HepG2 (cell line): Measurements from ENCODE around the gene CARD19. TPM values are rescaled to one million over a fixed set of nuclear protein-coding genes. Genes with fewer than 3 reads are reported as not detected.
A peak's percentile ranks its signal among the peaks of the same experiment; 100 is the strongest.

Experiments
- JDP2 ChIP-seq: sonication (generic); formaldehyde crosslinking; IDR thresholded peaks from 2 replicates; pipeline ENCODE4 v1.8.1; 2022; ENCODE audit warnings: missing genetic modification reagents, borderline replicate concordance
- NR2F1 ChIP-seq, 2 experiments: fragments of 450-650 bp in 1 of 2; formaldehyde crosslinking in 1 of 2; IDR thresholded peaks; 2 replicates each; pipeline versions ENCODE4 v1.5.0 to v1.6.1; 2016 to 2020; ENCODE audit warnings: mild to moderate bottlenecking in 1 of 2, missing compliant biosample characterization in 1 of 2, missing genetic modification reagents in 1 of 2, moderate library complexity in 1 of 2
- PPARG ChIP-seq: conservative IDR thresholded peaks from 2 replicates; pipeline ENCODE4 v1.6.1; 2016; ENCODE audit warnings: missing biosample characterization, missing genetic modification reagents
- SRSF4 ChIP-seq: fragments of 200-400 bp; formaldehyde crosslinking; IDR thresholded peaks from one replicate; pipeline ENCODE4 v1.6.1; 2018; ENCODE audit warnings: mild to moderate bottlenecking, low read depth, low read length, moderate library complexity; ENCODE audit not compliant: poor library complexity, severe bottlenecking
- XRCC5 ChIP-seq: fragments of 200-400 bp; formaldehyde crosslinking; optimal IDR thresholded peaks from 2 replicates; pipeline ENCODE3; 2017; ENCODE audit warnings: mild to moderate bottlenecking, low read length
- YEATS2 ChIP-seq: sonication (generic); formaldehyde crosslinking; IDR thresholded peaks from 2 replicates; pipeline ENCODE4 v1.4.0; 2020; ENCODE audit warnings: missing genetic modification reagents, borderline replicate concordance
- ZNF530 ChIP-seq: sonication (generic); formaldehyde crosslinking; IDR thresholded peaks from 2 replicates; pipeline ENCODE4 v1.5.0; 2020; ENCODE audit warnings: low read depth, mild to moderate bottlenecking, missing genetic modification reagents
- ZNF782 ChIP-seq: sonication (generic); formaldehyde crosslinking; IDR thresholded peaks from 2 replicates; pipeline ENCODE4 v1.4.0; 2020; ENCODE audit warnings: missing genetic modification reagents, mild to moderate bottlenecking, borderline replicate concordance
- polyA plus RNA-seq, 8 experiments: library from polyadenylated mRNA; depleted of rRNA in 3 of 8; stranded (reverse) in 7 of 8; unstranded in 1 of 8; fragments of >200 nt; fragmentation: Illumina TruSeq in 4 of 8; extraction: Trizol in 4 of 8; gene quantifications; 2 replicates each; pipeline versions ENCODE4 v1.2.1 to v1.2.3, GENCODE V29; 2011 to 2016; ENCODE audit warnings: low read depth in 4 of 8, missing spikeins in 1 of 8, mixed read lengths in 1 of 8; ENCODE audit not compliant: insufficient read depth in 1 of 8
- total RNA-seq, 5 experiments: library from RNA; depleted of rRNA; stranded (reverse); fragments of >200 nt; fragmentation: Illumina TruSeq; extraction: Trizol; gene quantifications; 2 replicates each; pipeline ENCODE4 v1.2.3, GENCODE V29; 2016; ENCODE audit warnings: low read depth in 1 of 5
- TF ChIP-seq, protein P1 (sequence below): sonication (generic); formaldehyde crosslinking; IDR thresholded peaks from 2 replicates; pipeline ENCODE4 v1.5.0; 2020; ENCODE audit warnings: mild to moderate bottlenecking, missing genetic modification reagents, borderline replicate concordance
- TF ChIP-seq, protein P2 (sequence below): sonication (generic); formaldehyde crosslinking; IDR thresholded peaks from 2 replicates; pipeline ENCODE4 v1.9.0; 2022; ENCODE audit warnings: low read depth, missing genetic modification reagents
- TF ChIP-seq, protein P3 (sequence below): sonication (generic); formaldehyde crosslinking; IDR thresholded peaks from 2 replicates; pipeline ENCODE4 v1.5.0; 2020; ENCODE audit warnings: mild to moderate bottlenecking, missing genetic modification reagents
- TF ChIP-seq, protein P4 (sequence below): sonication (generic); formaldehyde crosslinking; IDR thresholded peaks from 2 replicates; pipeline ENCODE4 v1.4.0; 2020; ENCODE audit warnings: mild to moderate bottlenecking, missing genetic modification reagents, borderline replicate concordance
- TF ChIP-seq, protein P5 (sequence below): sonication (generic); formaldehyde crosslinking; IDR thresholded peaks from 2 replicates; pipeline ENCODE4 v1.5.0; 2020; ENCODE audit warnings: missing genetic modification reagents

Gene CARD19
- total and polyA plus RNA-seq, 2 of the 13 experiments (the other 11 are each of a cell fraction or from before 2014, with no cell fraction given), result 18.4 to 47.2 TPM

DNA sequence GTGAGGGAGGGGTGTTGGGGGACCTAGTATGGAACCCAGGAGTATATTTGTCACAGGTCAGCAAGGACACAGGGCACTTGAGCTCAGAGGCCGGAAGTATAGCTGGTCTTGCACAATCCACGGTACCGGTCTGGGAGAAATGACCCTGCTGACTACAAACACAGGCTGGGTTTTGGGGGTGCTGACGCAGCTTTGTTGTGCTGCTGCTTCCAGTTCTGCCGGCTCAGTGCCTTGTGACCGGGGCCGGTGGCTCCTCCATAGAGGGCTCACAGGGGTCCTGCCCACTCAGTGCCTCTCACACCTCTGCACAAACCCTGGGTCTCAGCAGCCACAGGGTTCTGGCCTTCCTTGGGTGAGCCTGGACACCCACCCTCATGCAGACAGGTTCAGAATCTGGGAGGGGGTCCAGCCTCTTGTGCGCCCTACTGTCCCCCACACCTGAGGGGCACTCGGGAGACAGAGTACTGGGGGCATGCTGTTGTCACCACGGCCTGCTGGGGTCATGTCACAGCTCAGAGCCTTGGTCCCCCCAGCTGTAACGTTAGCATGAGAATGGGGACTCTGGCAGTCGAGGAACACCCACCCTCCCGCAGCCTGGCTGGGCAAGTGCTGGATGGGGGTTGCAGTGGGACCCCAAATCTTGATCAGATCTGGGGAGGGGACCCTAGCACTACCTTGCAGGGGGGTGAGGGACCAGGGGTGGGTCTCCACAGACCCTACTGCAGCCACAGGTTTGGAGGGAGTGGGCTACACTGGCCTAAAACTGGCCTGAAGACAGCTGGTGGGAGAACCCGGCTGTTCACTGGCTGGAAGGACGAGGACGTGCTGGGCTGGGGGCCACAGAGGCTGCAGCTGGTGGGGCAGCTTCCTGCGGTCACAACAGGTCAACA, 20.3 kb downstream of the CARD19 start (continued):
- TF ChIP-seq, protein P1, sequence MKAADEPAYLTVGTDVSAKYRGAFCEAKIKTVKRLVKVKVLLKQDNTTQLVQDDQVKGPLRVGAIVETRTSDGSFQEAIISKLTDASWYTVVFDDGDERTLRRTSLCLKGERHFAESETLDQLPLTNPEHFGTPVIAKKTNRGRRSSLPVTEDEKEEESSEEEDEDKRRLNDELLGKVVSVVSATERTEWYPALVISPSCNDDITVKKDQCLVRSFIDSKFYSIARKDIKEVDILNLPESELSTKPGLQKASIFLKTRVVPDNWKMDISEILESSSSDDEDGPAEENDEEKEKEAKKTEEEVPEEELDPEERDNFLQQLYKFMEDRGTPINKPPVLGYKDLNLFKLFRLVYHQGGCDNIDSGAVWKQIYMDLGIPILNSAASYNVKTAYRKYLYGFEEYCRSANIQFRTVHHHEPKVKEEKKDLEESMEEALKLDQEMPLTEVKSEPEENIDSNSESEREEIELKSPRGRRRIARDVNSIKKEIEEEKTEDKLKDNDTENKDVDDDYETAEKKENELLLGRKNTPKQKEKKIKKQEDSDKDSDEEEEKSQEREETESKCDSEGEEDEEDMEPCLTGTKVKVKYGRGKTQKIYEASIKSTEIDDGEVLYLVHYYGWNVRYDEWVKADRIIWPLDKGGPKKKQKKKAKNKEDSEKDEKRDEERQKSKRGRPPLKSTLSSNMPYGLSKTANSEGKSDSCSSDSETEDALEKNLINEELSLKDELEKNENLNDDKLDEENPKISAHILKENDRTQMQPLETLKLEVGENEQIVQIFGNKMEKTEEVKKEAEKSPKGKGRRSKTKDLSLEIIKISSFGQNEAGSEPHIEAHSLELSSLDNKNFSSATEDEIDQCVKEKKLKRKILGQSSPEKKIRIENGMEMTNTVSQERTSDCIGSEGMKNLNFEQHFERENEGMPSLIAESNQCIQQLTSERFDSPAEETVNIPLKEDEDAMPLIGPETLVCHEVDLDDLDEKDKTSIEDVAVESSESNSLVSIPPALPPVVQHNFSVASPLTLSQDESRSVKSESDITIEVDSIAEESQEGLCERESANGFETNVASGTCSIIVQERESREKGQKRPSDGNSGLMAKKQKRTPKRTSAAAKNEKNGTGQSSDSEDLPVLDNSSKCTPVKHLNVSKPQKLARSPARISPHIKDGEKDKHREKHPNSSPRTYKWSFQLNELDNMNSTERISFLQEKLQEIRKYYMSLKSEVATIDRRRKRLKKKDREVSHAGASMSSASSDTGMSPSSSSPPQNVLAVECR, result peak; percentile 61; the same call in 1 of the 2 replicates
- TF ChIP-seq ZNF530 (CRISPR knock-in tag), result no peak
- peak; percentile 18 to 40; a peak in 1 of 4 replicates for TF ChIP-seq NR2F1 (CRISPR knock-in tag; IDR thresholded peaks at IDR 0.05)
- no peak for TF ChIP-seq ZNF782 (CRISPR knock-in tag)
- TF ChIP-seq, protein P2, sequence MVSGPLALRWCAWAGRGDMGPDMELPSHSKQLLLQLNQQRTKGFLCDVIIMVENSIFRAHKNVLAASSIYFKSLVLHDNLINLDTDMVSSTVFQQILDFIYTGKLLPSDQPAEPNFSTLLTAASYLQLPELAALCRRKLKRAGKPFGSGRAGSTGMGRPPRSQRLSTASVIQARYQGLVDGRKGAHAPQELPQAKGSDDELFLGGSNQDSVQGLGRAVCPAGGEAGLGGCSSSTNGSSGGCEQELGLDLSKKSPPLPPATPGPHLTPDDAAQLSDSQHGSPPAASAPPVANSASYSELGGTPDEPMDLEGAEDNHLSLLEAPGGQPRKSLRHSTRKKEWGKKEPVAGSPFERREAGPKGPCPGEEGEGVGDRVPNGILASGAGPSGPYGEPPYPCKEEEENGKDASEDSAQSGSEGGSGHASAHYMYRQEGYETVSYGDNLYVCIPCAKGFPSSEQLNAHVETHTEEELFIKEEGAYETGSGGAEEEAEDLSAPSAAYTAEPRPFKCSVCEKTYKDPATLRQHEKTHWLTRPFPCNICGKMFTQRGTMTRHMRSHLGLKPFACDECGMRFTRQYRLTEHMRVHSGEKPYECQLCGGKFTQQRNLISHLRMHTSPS (CRISPR knock-in tag), result 0 out of 2 replicates have a peak, but pooled peaks have one; percentile 40
- TF ChIP-seq, protein P3, sequence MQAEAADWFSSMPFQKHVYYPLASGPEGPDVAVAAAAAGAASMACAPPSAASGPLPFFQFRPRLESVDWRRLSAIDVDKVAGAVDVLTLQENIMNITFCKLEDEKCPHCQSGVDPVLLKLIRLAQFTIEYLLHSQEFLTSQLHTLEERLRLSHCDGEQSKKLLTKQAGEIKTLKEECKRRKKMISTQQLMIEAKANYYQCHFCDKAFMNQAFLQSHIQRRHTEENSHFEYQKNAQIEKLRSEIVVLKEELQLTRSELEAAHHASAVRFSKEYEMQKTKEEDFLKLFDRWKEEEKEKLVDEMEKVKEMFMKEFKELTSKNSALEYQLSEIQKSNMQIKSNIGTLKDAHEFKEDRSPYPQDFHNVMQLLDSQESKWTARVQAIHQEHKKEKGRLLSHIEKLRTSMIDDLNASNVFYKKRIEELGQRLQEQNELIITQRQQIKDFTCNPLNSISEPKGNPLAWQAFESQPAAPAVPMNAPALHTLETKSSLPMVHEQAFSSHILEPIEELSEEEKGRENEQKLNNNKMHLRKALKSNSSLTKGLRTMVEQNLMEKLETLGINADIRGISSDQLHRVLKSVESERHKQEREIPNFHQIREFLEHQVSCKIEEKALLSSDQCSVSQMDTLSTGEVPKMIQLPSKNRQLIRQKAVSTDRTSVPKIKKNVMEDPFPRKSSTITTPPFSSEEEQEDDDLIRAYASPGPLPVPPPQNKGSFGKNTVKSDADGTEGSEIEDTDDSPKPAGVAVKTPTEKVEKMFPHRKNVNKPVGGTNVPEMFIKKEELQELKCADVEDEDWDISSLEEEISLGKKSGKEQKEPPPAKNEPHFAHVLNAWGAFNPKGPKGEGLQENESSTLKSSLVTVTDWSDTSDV (CRISPR knock-in tag), result 0 out of 2 replicates have a peak, but pooled peaks have one; percentile 50
- TF ChIP-seq YEATS2 (CRISPR knock-in tag), result no peak
- no peak for TF ChIP-seq SRSF4
- no peak for TF ChIP-seq JDP2 (CRISPR knock-in tag)
- TF ChIP-seq, protein P4, sequence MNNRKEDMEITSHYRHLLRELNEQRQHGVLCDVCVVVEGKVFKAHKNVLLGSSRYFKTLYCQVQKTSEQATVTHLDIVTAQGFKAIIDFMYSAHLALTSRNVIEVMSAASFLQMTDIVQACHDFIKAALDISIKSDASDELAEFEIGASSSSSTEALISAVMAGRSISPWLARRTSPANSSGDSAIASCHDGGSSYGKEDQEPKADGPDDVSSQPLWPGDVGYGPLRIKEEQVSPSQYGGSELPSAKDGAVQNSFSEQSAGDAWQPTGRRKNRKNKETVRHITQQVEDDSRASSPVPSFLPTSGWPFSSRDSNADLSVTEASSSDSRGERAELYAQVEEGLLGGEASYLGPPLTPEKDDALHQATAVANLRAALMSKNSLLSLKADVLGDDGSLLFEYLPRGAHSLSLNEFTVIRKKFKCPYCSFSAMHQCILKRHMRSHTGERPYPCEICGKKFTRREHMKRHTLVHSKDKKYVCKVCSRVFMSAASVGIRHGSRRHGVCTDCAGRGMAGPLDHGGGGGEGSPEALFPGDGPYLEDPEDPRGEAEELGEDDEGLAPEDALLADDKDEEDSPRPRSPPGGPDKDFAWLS, result peak; percentile 78; the same call in 1 of the 2 replicates
- 0 out of 2 replicates have a peak, but pooled peaks have one; percentile 30 for TF ChIP-seq PPARG (CRISPR knock-in tag)
- peak; percentile 43 for TF ChIP-seq XRCC5
- TF ChIP-seq, protein P5, sequence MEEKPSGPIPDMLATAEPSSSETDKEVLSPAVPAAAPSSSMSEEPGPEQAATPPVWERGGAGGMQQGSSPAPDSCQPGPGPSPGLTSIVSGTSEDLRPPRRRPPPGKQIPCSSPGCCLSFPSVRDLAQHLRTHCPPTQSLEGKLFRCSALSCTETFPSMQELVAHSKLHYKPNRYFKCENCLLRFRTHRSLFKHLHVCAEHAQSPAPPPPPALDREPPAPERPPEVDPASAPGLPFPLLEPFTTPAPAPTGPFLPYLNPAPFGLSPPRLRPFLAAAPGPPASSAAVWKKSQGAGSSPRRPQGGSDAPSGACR, result peak; percentile 40; the same call in 1 of the 2 replicates
